WI38 (cell line): Measurements from ENCODE around the gene FFAR1.

ENCODE experiments used
- H3K4me3 ChIP-seq: 2 replicates; pipeline ENCODE4 v1.5.1; 2011; ENCODE audit warnings: low read depth, mild to moderate bottlenecking, control low read depth, low read length
- CTCF ChIP-seq: IDR thresholded peaks from 2 replicates; pipeline ENCODE4 v1.5.1; 2012; ENCODE audit warnings: low read depth, mild to moderate bottlenecking, control low read depth, low read length

Gene FFAR1

GRCh38 chr19:35316560-35316959 is 31.1 kb upstream of the FFAR1 start:
- TF ChIP-seq CTCF = no peak
- no peak overlapping the region for H3K4me3 ChIP-seq

- no peak overlapping the region for H3K4me3 ChIP-seq
- TF ChIP-seq CTCF = no peak
These were observed 30.1 kb upstream of the FFAR1 start for GRCh38 chr19:35317464-35318043.

GRCh38 chr19:35318679-35319448 is 28.8 kb upstream of the FFAR1 start:
- TF ChIP-seq CTCF = no peak
- no peak overlapping the region for H3K4me3 ChIP-seq

GRCh38 chr19:35320065-35320713 is 27.5 kb upstream of the FFAR1 start:
- no peak overlapping the region for H3K4me3 ChIP-seq

GRCh38 chr19:35321291-35321690 is 26.4 kb upstream of the FFAR1 start:
- TF ChIP-seq CTCF = no peak
- no peak overlapping the region for H3K4me3 ChIP-seq

More at GRCh38 chr19:35320065-35320713, 27.5 kb upstream of the FFAR1 start:
- TF ChIP-seq CTCF = no peak

GRCh38 chr19:35322014-35322413 is 25.7 kb upstream of the FFAR1 start:
- no peak for TF ChIP-seq CTCF
- H3K4me3 ChIP-seq = no peak overlapping the region

- TF ChIP-seq CTCF = peak; percentile 26
These were observed 20.1 kb upstream of the FFAR1 start for GRCh38 chr19:35327642-35328041.

More at GRCh38 chr19:35327642-35328041, 20.1 kb upstream of the FFAR1 start:
- H3K4me3 ChIP-seq = no peak overlapping the region
